A673 (cell line): Measurements from ENCODE around the gene GJB6.

ENCODE experiments used
- CTCF ChIP-seq: fragments of 300-800, 200-600 bp; sonication (generic); conservative IDR thresholded peaks from 2 replicates; pipeline ENCODE4 v1.5.1; 2017; ENCODE audit warnings: low read depth, mild to moderate bottlenecking, antibody characterized with exemption, low read length, moderate library complexity, mixed read lengths
- EZH2 ChIP-seq: fragments of 200-600 bp; sonication (generic); IDR thresholded peaks from 2 replicates; pipeline ENCODE4 v1.6.1; 2017; ENCODE audit warnings: borderline replicate concordance, low read depth, mild to moderate bottlenecking, mixed read lengths, antibody characterized with exemption, low read length; ENCODE audit not compliant: poor library complexity, severe bottlenecking

GRCh38 chr13:20221772-20222171, 10.3 kb downstream of the GJB6 start:
- TF ChIP-seq CTCF (no peak), EZH2 (no peak)
